BE2C (cell line): ENCODE data around the gene UMAD1.

Experiments used
- DNase-seq: peaks from one replicate; pipeline ENCODE4 v3.0.0-alpha.2; 2020
- H3K27me3 ChIP-seq: fragments of 250-450 bp; sonication (Bioruptor Pico); 2 replicates; pipeline ENCODE4 v1.5.1; 2020; ENCODE audit warnings: mild to moderate bottlenecking
- H3K36me3 ChIP-seq: fragments of 250-450 bp; sonication (Bioruptor Pico); 2 replicates; pipeline ENCODE4 v1.5.1; 2020; ENCODE audit warnings: mild to moderate bottlenecking
- H3K4me1 ChIP-seq: fragments of 250-450 bp; sonication (Bioruptor Pico); 2 replicates; pipeline ENCODE4 v1.5.1; 2020
- H3K4me3 ChIP-seq: 2 replicates; pipeline ENCODE4 v1.5.1; 2011; ENCODE audit warnings: low read depth, low read length
- H3K9me3 ChIP-seq: fragments of 250-450 bp; sonication (Bioruptor Pico); 2 replicates; pipeline ENCODE4 v1.5.1; 2020
- TF ChIP-seq, protein P1 (sequence below): IDR thresholded peaks from 2 replicates; pipeline ENCODE4 v1.5.1; 2012; ENCODE audit warnings: mild to moderate bottlenecking, low read depth, low read length

The UMAD1 gene

DNA sequence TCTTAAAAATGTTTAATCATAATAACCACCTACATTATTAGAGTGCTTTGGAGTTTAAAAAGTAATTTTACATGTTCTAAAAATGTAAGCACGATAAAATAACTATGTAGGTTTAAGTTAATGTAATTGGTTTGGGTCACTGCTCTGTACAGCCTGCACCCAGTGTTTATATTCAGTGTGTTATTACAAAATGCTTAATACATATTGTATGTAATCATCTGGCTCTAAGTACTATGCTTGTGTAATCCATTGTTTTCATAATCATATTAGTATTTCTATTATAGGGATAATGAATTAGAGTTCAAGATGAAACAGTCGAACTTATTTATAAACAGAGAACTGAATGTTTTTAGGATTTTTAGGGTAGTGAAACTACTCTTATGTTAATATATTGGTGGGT is 64.8 kb downstream of the UMAD1 start:
- DNase-seq: no peak
- Histone ChIP-seq H3K9me3 (no peaks in the 10 kb centered on the region), H3K36me3 (no peaks in the 10 kb centered on the region), H3K4me1 (peaks cover 10% of the 10 kb centered on the region), H3K27me3 (no peaks in the 10 kb centered on the region), H3K4me3 (no peak overlapping the region)
- TF ChIP-seq, protein P1, sequence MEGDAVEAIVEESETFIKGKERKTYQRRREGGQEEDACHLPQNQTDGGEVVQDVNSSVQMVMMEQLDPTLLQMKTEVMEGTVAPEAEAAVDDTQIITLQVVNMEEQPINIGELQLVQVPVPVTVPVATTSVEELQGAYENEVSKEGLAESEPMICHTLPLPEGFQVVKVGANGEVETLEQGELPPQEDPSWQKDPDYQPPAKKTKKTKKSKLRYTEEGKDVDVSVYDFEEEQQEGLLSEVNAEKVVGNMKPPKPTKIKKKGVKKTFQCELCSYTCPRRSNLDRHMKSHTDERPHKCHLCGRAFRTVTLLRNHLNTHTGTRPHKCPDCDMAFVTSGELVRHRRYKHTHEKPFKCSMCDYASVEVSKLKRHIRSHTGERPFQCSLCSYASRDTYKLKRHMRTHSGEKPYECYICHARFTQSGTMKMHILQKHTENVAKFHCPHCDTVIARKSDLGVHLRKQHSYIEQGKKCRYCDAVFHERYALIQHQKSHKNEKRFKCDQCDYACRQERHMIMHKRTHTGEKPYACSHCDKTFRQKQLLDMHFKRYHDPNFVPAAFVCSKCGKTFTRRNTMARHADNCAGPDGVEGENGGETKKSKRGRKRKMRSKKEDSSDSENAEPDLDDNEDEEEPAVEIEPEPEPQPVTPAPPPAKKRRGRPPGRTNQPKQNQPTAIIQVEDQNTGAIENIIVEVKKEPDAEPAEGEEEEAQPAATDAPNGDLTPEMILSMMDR: no peak

DNA sequence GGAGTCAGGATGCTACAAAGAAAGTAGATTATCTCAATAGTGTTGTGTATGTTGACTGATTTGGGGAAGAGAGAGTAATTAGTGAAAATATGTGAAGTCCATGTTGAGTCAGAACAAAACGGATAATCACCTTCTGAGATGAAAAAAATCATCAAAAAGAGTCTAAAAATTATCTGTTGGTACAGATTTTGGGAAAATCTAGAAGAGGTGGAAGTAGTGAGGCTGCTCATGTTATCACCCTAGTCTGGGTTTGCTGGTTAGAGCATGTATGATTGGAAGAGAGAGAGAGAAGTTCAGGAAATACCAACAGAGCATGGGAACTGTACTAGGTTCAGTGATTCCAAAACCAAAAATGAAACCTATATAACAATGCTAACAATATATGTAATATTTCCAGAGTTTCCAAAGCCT is 65.6 kb downstream of the UMAD1 start:
- TF ChIP-seq, protein P1: no peak
- Histone ChIP-seq H3K4me1 (peaks cover 8% of the 10 kb centered on the region), H3K4me3 (no peak overlapping the region), H3K9me3 (no peaks in the 10 kb centered on the region), H3K27me3 (no peaks in the 10 kb centered on the region), H3K36me3 (no peaks in the 10 kb centered on the region)
- DNase-seq: no peak

DNA sequence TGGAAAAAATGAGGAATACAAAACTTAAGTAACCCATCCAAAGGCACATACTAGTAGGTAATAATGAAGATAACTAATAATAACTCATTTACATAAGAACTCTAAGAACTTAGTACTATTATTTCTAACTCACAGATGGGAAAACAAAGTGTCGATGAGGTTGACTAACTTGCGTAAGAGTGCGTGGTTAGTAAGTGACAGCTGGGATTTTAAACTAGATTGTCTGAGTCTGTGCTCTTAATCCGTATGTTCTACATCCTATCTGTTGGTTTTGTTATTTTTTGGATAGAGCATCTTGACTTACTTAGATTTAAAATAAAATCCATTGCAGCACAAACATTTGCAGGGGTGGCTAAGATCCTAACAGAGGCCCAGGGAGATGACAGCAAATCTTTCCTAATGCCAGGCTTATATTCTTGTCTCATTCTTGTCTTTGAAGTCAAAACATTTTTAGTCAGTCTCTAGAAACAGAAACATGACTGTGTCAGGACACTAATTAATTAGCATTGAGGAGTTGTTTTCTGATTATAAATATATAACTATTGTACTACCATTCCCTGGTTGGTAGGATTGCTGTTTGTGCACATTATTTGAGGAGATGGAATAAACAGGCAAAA is 66.1 kb downstream of the UMAD1 start:
- H3K4me3 ChIP-seq: no peak overlapping the region
- H3K27me3 ChIP-seq: no peaks in the 10 kb centered on the region
- DNase-seq: no peak
- H3K36me3 ChIP-seq: no peaks in the 10 kb centered on the region
- no peaks in the 10 kb centered on the region for H3K9me3 ChIP-seq
- peaks cover 2% of the 10 kb centered on the region for H3K4me1 ChIP-seq
- TF ChIP-seq, protein P1: no peak

DNA sequence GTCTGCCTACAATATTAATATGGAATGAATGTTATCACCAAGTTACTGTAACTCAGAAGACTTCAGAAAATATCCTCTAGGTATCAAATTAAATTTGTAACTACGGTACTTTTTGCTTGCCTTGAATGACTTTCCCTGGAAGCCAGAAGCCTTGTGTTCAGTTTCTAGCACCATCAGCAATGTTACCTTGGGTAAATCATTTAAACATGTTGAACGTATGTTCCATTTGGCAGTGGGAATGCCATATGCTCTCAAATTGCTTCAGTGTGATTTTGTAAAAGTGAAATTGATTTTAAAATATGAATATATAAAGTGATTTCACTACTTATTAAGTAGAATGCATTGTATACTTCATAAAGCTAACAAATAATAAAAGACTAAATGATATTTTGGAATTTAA is 66.7 kb downstream of the UMAD1 start:
- Histone ChIP-seq H3K27me3 (no peaks in the 10 kb centered on the region), H3K9me3 (no peaks in the 10 kb centered on the region), H3K4me1 (no peaks in the 10 kb centered on the region; the same call in none of the 2 replicates), H3K4me3 (no peak overlapping the region), H3K36me3 (no peaks in the 10 kb centered on the region)
- DNase-seq: no peak
- TF ChIP-seq, protein P1: no peak

DNA sequence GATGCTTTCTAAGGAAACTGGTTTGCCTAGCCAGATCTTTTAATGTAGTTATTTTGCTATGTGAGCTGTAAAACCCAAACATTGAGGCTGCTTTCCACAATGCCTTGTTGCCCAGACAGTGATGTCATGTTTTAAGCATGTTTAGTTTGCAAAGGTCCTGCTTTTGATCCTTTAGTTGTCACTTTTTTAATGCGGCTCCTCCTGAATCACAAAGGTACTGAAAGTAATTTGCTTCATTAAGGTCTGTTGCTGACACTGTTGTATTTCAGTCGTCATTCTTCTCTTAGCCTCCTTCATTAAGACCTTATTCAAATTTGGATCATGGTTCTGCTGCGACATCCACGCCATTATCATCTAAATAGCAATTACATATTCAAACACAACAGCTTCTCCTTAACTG is 67.3 kb downstream of the UMAD1 start:
- no peaks in the 10 kb centered on the region; the same call in none of the 2 replicates for H3K4me1 ChIP-seq
- DNase-seq: no peak
- H3K4me3 ChIP-seq: no peak overlapping the region
- no peaks in the 10 kb centered on the region for H3K36me3 ChIP-seq
- no peaks in the 10 kb centered on the region for H3K9me3 ChIP-seq
- TF ChIP-seq, protein P1: no peak
- no peaks in the 10 kb centered on the region for H3K27me3 ChIP-seq

DNA sequence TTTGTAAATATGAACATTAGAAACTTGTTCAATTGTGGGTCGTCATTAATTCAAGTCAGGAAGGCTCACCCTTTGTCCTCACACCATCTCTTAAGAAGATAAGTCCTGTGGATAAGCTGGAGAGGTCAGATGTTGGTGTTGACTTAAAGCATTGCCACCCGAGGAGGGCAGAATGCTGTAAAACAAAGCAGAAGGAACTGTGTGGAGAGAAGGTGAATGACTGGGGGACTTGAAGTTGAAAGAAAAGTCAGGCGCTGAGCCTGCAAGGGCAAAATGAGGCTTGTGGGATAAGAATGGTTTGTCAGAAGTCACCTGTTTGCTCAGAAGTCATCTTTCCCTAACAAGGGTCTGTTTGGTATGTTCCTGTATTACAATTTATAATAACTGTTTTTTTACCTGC is 68.7 kb downstream of the UMAD1 start:
- TF ChIP-seq, protein P1: no peak
- H3K27me3 ChIP-seq: no peaks in the 10 kb centered on the region
- H3K4me1 ChIP-seq: no peaks in the 10 kb centered on the region; the same call in none of the 2 replicates
- no peaks in the 10 kb centered on the region for H3K9me3 ChIP-seq
- no peak for DNase-seq
- H3K36me3 ChIP-seq: no peaks in the 10 kb centered on the region
- H3K4me3 ChIP-seq: no peak overlapping the region
